ENCODE data around the gene PPL. TPM values are rescaled to one million over a fixed set of nuclear protein-coding genes. Genes with fewer than 3 reads are reported as not detected.

Gene PPL
- total and polyA plus RNA-seq, 8 donors, result 30.4 to 77.1 (median 37.2) TPM

DNA sequence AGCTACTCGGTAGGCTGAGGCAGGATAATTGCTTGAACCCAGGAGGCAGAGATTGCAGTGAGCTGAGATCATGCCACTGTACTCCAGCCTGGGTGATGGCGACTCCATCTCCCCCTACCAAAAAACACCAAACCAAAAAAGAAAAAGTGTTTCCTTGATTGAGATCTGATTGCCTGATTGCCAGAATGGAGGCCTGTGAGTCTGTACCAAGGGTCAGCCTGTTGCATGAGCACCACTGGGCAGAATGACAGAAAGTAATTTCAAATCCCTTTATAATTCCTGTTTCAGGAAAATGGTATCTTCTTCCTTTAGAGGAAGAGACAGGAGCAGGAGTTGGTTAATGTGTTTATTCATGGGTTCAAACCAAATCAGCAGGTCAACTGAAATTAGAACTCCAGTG lies 81.1 kb downstream of the PPL start:
- Histone ChIP-seq H3K4me1 (peaks cover 0 to 31% of the 10 kb centered on the region in 2 donors), H3K4me3 (no peak overlapping the region), H3K9me3 (no peaks in the 10 kb centered on the region), H3K36me3 (peaks cover 0 to 74% of the 10 kb centered on the region in 2 donors), H3K27me3 (no peaks in the 10 kb centered on the region), H3K27ac (no peak overlapping the region)
- TF ChIP-seq, protein P1, sequence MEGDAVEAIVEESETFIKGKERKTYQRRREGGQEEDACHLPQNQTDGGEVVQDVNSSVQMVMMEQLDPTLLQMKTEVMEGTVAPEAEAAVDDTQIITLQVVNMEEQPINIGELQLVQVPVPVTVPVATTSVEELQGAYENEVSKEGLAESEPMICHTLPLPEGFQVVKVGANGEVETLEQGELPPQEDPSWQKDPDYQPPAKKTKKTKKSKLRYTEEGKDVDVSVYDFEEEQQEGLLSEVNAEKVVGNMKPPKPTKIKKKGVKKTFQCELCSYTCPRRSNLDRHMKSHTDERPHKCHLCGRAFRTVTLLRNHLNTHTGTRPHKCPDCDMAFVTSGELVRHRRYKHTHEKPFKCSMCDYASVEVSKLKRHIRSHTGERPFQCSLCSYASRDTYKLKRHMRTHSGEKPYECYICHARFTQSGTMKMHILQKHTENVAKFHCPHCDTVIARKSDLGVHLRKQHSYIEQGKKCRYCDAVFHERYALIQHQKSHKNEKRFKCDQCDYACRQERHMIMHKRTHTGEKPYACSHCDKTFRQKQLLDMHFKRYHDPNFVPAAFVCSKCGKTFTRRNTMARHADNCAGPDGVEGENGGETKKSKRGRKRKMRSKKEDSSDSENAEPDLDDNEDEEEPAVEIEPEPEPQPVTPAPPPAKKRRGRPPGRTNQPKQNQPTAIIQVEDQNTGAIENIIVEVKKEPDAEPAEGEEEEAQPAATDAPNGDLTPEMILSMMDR (IDR thresholded peaks at IDR 0.05), result no peak
- DNase-seq, result no peak
- intact Hi-C loops (cut with DNase I), result no loop called here
- ATAC-seq, result no peak

DNA sequence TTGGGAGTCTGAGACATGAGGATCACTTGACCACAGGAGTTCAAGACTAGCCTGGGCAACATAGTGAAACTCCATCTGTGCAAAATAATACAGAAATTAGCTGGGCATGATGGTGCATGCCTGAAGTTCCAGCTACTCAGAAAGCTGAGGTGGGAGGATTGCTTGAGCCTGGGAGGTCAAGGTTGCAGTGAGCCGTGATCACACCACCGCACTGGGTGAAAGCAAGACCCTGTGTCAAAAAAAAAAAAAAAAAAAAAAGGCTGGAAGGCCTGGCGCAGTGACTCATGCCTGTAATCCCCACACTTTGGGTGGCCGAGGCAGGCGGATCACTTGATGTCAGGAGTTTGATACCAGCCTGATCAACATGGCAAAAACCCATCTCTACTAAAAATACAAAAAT lies 81.6 kb downstream of the PPL start:
- peaks cover 0 to 70% of the 10 kb centered on the region in 2 donors for H3K36me3 ChIP-seq
- H3K4me3 ChIP-seq, result no peak overlapping the region
- DNase-seq, result no peak
- no peaks in the 10 kb centered on the region for H3K27me3 ChIP-seq
- H3K9me3 ChIP-seq, result no peaks in the 10 kb centered on the region
- peaks cover 4 to 31% of the 10 kb centered on the region in 2 donors for H3K4me1 ChIP-seq
- intact Hi-C loops (cut with DNase I), result no loop called here
- no peak overlapping the region for H3K27ac ChIP-seq
- no peak for ATAC-seq
- TF ChIP-seq, protein P1 (IDR thresholded peaks at IDR 0.05), result no peak

DNA sequence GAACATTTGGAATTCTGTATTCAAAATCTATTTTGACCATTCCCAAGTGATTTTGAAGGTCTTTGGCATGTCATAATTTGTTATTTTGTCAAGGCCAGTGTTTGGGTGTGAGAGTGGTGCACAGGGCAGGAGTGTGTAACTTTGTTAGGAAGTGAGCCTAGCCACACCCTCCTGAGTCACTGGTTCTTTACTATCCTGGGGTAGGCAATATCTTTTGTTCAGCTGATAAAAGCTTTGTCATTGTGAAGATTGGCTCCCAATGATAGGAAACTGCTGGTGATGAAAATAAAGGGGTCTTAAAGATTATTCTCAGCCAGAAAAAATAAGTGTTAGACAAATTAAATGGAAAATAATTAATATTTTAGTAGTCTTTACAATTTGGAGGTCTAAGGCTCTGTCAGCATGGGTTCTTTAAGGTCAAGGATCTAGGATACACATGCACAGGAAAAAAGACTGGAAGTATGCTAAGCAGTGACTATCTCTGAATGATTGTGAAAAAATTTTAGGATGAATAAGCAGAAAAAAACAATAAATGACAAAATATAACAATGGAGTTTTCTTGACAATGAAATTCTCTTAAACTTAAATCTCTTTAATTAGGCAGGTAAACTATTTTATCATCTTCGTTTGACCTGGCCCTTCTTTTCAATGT lies 84.6 kb downstream of the PPL start:
- Histone ChIP-seq H3K27me3 (no peaks in the 10 kb centered on the region), H3K4me1 (peaks cover 21 to 50% of the 10 kb centered on the region in 2 donors), H3K9me3 (no peaks in the 10 kb centered on the region), H3K4me3 (no peak overlapping the region), H3K36me3 (peaks cover 0 to 42% of the 10 kb centered on the region in 2 donors), H3K27ac (peak overlapping the region in 1 of 2 donors; percentile 54)
- intact Hi-C loops (cut with DNase I), result no loop called here
- DNase-seq (no peak), ATAC-seq (no peak)
- TF ChIP-seq, protein P1 (IDR thresholded peaks at IDR 0.05), result no peak

DNA sequence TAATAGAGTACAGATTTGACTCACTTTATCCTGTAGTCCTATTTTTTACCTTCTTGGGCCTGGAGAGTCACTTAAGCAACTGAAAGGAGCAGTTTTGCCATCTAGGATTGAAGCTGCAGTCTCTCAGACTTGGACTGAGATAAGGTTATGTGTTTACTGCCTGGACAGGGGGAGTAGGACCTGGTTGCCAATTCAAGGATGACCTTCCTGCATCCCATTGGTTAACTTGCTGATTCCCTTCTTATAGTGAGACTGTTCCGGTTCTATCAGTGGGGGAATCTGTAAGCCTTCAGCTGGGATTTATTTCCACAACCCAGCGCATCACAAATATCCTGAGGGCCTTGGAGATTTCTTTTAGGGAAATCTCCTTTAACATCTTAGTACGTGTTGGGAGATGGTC lies 86.7 kb downstream of the PPL start:
- intact Hi-C loops (cut with DNase I), result no loop called here
- H3K36me3 ChIP-seq, result peaks cover 0 to 27% of the 10 kb centered on the region in 2 donors
- no peak for ATAC-seq
- H3K4me3 ChIP-seq, result peak overlapping the region in 1 of 2 donors; percentile 99
- no peaks in the 10 kb centered on the region for H3K27me3 ChIP-seq
- no peak overlapping the region for H3K27ac ChIP-seq
- no peaks in the 10 kb centered on the region for H3K9me3 ChIP-seq
- TF ChIP-seq, protein P1 (IDR thresholded peaks at IDR 0.05), result no peak
- peaks cover 26 to 63% of the 10 kb centered on the region in 2 donors for H3K4me1 ChIP-seq
- no peak for DNase-seq

DNA sequence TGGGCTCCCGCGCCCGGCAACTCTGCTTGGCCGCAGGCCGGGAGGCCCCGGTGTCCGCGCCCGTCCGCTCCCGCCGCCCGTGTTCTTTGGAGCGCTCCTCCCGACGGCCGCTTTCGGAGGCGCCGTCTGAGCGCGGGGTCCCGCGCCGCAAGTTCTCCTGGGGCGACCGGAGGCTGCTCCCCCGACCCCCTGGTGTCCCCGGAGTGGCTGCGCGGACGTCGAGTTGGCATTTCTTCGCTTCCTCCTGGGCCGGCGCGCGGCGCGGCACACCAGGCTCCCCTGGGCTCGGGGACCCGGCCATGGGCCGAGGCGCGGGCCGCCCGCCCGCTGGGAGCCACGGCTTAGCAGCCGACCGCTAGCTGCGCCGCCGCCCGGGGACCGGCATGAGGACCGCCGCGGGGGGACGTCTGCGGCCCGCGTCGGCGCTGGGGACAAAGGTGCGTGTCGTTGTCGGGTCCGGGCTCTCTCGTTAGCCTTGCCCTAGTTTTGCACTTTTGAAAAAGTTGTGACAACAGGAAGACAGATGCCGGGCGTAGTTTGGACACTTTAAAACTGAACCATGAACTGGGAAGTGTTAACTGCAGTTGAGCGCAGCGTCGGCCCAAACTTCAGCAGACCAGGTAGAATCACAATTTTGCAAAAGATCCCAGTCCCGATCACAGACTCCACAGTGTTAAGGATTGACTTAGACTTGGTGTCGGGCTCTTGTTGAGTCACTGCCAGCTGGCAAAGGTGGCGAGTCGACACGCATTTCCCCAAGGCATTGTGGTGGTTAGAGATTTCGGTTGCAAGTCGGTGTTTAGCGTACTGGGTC lies 89.0 kb downstream of the PPL start:
- Histone ChIP-seq H3K27ac (peak overlapping the region; percentile 95 to 100), H3K9me3 (no peaks in the 10 kb centered on the region), H3K36me3 (peaks cover 0 to 27% of the 10 kb centered on the region in 2 donors), H3K27me3 (no peaks in the 10 kb centered on the region), H3K4me3 (peak overlapping the region; percentile 88 to 99), H3K4me1 (peaks cover 28 to 73% of the 10 kb centered on the region in 2 donors)
- intact Hi-C loops (cut with DNase I), result no loop called here
- TF ChIP-seq, protein P1 (IDR thresholded peaks at IDR 0.05), result no peak
- ATAC-seq (peak; percentile 25), DNase-seq (peak; percentile 39 to 91 (median 54))

Measured in left lung (tissue), 10 donors.